B cell (primary cell): ENCODE data around the gene GRPR.

Source experiments
- EZH2 ChIP-seq: IDR thresholded peaks from 2 replicates; pipeline ENCODE4 v1.6.1; 2012; ENCODE audit warnings: borderline replicate concordance, low read depth, mild to moderate bottlenecking, moderate library complexity, low read length; ENCODE audit not compliant: insufficient read depth, poor library complexity, severe bottlenecking
- TF ChIP-seq, protein P1 (sequence below): fragments of 200-600 bp; IDR thresholded peaks from one replicate; pipeline ENCODE4 v1.8.0; 2022; ENCODE audit warnings: antibody characterized with exemption, mild to moderate bottlenecking

DNA sequence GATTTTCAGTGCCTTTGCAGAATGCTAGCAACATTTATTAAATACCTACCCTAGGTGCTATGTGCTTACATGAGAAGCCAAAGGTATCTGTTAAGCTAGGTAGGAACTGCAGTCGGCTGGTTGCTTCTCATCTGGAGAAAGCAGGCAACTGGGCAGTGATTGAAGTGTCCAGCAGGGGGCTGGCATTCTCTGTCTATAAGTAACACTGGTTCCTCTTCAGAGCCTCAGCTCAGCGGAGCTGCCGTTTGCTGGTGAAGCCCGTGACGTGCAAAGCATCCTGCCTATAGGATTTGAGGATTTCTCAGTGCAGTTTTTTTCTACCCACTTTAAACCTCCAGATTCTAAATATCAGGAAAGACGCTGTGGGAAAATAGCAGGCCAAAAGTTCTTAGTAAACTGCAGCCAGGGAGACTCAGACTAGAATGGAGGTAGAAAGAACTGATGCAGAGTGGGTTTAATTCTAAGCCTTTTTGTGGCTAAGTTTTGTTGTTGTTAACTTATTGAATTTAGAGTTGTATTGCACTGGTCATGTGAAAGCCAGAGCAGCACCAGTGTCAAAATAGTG is at the start of gene GRPR:
- TF ChIP-seq, protein P1, sequence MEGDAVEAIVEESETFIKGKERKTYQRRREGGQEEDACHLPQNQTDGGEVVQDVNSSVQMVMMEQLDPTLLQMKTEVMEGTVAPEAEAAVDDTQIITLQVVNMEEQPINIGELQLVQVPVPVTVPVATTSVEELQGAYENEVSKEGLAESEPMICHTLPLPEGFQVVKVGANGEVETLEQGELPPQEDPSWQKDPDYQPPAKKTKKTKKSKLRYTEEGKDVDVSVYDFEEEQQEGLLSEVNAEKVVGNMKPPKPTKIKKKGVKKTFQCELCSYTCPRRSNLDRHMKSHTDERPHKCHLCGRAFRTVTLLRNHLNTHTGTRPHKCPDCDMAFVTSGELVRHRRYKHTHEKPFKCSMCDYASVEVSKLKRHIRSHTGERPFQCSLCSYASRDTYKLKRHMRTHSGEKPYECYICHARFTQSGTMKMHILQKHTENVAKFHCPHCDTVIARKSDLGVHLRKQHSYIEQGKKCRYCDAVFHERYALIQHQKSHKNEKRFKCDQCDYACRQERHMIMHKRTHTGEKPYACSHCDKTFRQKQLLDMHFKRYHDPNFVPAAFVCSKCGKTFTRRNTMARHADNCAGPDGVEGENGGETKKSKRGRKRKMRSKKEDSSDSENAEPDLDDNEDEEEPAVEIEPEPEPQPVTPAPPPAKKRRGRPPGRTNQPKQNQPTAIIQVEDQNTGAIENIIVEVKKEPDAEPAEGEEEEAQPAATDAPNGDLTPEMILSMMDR, result peak; percentile 68
- TF ChIP-seq EZH2, result no peak
